GM21723 (cell line): ENCODE data around the gene DIP2C.
"Not testable (repeated sequence)": the region's sequence is repeated elsewhere in the genome, so short reads cannot be mapped to it uniquely, and the experiment has no call there.

ENCODE experiments used
- ATAC-seq: cut with Tn5 transposase; IDR thresholded peaks from one replicate; pipeline ENCODE4 v1.9.1; 2021; ENCODE audit warnings: mild to moderate bottlenecking, moderate library complexity; ENCODE audit not compliant: unreplicated experiment

DIP2C gene

GRCh38 chr10:271201-271600, 418.3 kb downstream of the DIP2C start:
- ATAC-seq, result no peak

GRCh38 chr10:269440-270074, 419.9 kb downstream of the DIP2C start:
- ATAC-seq, result no peak

GRCh38 chr10:267705-268104, 421.8 kb downstream of the DIP2C start:
- ATAC-seq, result no peak

- ATAC-seq, result no peak
These were observed 422.5 kb downstream of the DIP2C start for GRCh38 chr10:266974-267425.

- not testable (repeated sequence) for ATAC-seq
These were observed 423.5 kb downstream of the DIP2C start for GRCh38 chr10:265816-266588.

- not testable (repeated sequence) for ATAC-seq
These were observed 424.4 kb downstream of the DIP2C start for GRCh38 chr10:265074-265440.

GRCh38 chr10:264160-265073, 425.1 kb downstream of the DIP2C start:
- not testable (repeated sequence) for ATAC-seq

- no peak for ATAC-seq
These were observed 428.5 kb downstream of the DIP2C start for GRCh38 chr10:260819-261429.

GRCh38 chr10:251982-252582, 437.4 kb downstream of the DIP2C start:
- no peak for ATAC-seq

GRCh38 chr10:248307-248706, 441.2 kb downstream of the DIP2C start:
- ATAC-seq, result no peak

GRCh38 chr10:247480-247879, 442.0 kb downstream of the DIP2C start:
- ATAC-seq, result no peak

- ATAC-seq, result no peak
These were observed 443.0 kb downstream of the DIP2C start for GRCh38 chr10:246431-246830.

- no peak for ATAC-seq
These were observed 445.2 kb downstream of the DIP2C start for GRCh38 chr10:244227-244626.

GRCh38 chr10:241966-242643, 447.4 kb downstream of the DIP2C start:
- no peak for ATAC-seq

- no peak for ATAC-seq
These were observed 448.0 kb downstream of the DIP2C start for GRCh38 chr10:241451-241850.

- ATAC-seq, result no peak
These were observed 450.4 kb downstream of the DIP2C start for GRCh38 chr10:239109-239508.

- no peak for ATAC-seq
These were observed 453.6 kb downstream of the DIP2C start for GRCh38 chr10:235915-236314.

- ATAC-seq, result no peak
These were observed 454.6 kb downstream of the DIP2C start for GRCh38 chr10:234708-235406.

GRCh38 chr10:232878-233277, 456.6 kb downstream of the DIP2C start:
- ATAC-seq, result no peak
